HFF-Myc (cell line): ENCODE measurements around the gene XAF1.

Source experiments
- DNase-seq: peaks from one replicate; pipeline ENCODE4 v3.0.0-alpha.2; 2011; ENCODE audit warnings: low read depth; ENCODE audit errors: extremely low read depth
- H3K4me3 ChIP-seq: replicated peaks from 2 replicates; pipeline ENCODE4 v1.5.1; 2011; ENCODE audit warnings: low read depth, mild to moderate bottlenecking, control low read depth, low read length
- CTCF ChIP-seq: IDR thresholded peaks from 2 replicates; pipeline ENCODE4 v1.5.1; 2012; ENCODE audit warnings: mild to moderate bottlenecking, low read depth, low read length, control low read depth; ENCODE audit errors: missing control alignments

Gene XAF1

GRCh38 chr17:6755731-6756184 is at the start of gene XAF1:
TSS of gene XAF1 (plus strand) at chr17:6756046. CDS start at chr17:6756079, 33 bp downstream.
- peak within 1 kb of the TSS; percentile 30 for H3K4me3 ChIP-seq
- TF ChIP-seq CTCF, result no peak
- DNase-seq, result no peak

GRCh38 chr17:6706499-6706898 is 49.3 kb upstream of the XAF1 start:
- no peak for TF ChIP-seq CTCF
- DNase-seq, result no peak
- no peak overlapping the region for H3K4me3 ChIP-seq

- DNase-seq, result no peak
- TF ChIP-seq CTCF, result no peak
- H3K4me3 ChIP-seq, result no peak overlapping the region
These were observed 48.9 kb upstream of the XAF1 start for GRCh38 chr17:6706996-6707395.

GRCh38 chr17:6708357-6708961 is 47.4 kb upstream of the XAF1 start:
- no peak overlapping the region for H3K4me3 ChIP-seq
- DNase-seq, result no peak
- TF ChIP-seq CTCF, result no peak

GRCh38 chr17:6710317-6710716 is 45.5 kb upstream of the XAF1 start:
- no peak for DNase-seq
- no peak overlapping the region for H3K4me3 ChIP-seq
- TF ChIP-seq CTCF, result no peak

- TF ChIP-seq CTCF, result no peak
- DNase-seq, result no peak
These were observed 44.7 kb upstream of the XAF1 start for GRCh38 chr17:6711081-6711674.

More at GRCh38 chr17:6711081-6711674, 44.7 kb upstream of the XAF1 start:
- H3K4me3 ChIP-seq, result no peak overlapping the region
